Kasumi-1 (cell line): Measurements from ENCODE around the gene RBM39.
"Not testable (repeated sequence)": the region's sequence is repeated elsewhere in the genome, so short reads cannot be mapped to it uniquely, and the experiment has no call there.

Experiments
- DNase-seq, 2 experiments: peaks; one replicate each; lab custom pipeline; 2025; lab: John Stamatoyannopoulos, UW

The RBM39 gene

DNA sequence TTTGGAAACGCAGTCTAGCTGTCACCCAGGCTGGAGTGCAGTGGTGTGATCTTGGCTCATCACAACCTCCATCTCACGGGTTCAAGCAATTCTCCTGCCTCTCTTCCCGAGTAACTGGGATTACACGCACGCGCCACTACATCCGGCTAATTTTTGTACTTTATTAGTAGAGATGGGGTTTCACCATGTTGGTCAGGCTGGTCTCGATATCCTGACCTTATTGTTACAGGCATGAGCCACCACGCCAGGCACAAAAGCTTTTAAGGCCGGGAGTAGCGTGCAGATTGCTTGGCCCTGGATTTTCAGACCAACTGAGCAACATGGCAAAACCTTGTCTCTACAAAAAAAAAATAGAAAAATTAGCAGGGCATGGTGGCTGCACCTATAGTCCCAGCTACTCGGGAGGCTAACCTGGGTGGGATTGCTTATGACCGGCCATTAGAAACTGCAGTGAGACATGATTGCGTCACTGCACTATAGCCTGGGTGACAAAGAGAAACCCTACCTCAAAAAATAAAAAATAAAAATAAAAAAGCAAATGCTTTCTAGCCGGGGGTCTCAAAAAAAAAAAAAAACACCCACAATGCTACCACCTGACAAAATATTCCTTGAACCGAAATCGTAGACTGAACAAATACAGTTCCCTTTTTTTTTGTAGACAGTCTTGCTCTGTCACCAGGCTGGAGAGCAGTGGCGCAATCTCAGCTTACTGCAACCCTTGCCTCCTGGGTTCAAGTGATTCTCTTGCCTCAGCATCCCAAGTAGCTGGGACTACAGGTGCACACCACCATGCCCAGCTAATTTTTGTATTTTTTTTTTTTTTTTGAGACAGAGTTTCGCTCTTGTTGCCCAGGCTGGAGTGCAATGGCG lies 15.0 kb downstream of the RBM39 start:
- no peak for DNase-seq

DNA sequence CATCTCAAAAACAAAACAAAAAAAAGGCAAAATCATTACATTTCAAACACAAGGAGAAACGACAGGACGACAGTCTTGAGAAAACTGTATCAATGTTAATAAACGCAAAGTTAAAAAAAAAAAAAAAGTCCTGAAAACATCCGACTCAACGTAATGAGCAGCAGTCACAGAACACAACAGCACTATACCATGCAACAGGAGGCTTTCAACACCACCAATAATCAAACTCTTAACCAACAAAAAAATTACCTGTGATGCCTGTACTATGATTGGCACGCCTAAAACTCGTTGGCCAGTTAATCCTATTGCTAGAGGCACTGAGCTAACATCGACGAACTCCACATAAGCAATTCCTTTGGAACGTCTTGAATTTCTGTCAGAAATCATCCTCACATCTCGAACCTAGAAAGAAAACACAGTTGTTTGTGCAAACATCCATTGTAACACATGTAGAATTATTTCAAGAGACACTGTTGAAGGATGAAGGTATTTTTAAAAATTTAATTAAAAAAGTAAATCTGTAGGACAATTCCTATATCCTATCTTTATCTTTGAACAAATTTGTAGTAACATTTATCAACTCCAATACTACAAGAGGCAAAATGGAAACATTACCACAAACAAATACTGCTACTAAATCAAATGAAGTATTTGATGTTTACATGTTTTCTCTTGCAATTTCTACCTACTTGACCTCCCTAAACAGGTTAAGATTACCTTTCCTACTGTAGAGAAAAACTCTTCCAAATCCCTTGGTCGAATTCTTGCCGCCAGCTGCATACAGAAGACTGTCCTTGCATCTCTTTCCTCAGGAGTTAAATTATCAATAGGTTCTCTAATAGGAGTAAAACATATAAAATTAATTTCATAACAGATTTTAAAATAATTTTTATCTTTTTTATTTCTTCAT lies 17.5 kb downstream of the RBM39 start:
- DNase-seq, result no peak

DNA sequence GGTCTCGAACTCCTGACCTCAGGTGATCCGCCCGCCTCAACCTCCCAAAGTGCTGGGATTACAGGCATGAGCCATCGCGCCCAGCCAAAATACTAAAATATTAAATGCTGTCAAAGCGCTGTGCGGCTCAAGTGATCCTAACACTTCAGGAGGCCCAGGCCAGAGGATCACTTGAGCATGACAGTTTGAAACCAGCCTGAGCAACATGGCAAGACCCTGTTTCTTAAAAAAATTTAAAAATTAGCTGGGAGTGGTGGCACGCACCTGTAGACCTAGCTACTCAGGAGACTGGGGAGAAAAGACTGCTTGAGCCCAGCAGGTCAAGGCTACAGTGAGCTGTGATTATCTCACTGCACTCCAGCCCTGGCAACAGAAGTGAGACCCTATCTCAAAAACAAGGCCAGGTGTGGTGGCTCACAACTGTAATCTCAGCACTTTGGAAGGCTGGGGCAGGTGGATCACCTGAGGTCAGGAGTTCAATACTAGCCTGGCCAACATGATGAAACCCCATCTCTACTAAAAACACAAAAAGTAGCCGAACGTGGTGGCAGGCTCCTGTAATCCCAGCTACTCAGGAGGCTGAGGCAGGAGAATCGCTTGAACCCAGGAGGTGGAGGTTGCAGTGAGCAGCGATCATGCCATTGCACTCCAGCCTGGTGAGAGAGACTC lies 18.3 kb downstream of the RBM39 start:
- not testable (repeated sequence) for DNase-seq

DNA sequence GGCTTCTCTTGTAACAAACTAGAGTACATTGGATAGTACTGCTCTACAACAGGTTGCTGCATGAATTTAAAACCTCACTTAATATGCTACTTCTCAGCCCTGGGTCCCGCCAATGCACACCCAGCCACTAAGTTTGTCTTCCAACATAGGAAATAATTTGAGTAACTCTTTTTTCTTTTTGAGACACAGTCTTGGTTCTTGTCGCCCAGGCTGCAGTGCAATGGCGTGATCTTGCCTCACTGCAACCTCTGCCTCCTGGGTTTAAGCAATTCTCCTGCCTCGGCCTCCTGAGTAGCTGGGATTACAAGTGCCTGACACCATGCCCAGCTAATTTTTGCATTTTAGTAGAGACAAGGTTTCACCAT lies 18.8 kb downstream of the RBM39 start:
- not testable (repeated sequence) for DNase-seq

DNA sequence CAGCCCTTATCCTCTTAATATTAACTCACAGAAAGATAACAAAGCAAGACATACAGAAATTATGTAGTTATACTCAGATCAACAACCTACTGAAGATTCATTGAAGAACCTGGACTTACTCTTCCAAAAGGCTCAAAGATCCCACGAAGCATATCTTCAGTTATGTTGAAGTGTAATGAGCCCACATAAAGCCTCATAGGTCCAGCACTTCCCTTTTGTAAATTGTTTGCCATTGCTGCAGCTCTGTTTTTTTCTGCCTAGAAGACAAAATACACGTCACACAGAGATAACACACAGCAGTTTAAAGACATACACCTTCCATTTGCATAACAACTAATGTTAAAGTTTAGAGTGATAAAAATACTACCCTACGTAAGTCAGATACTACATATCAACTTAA lies 20.4 kb downstream of the RBM39 start:
- DNase-seq, result no peak

DNA sequence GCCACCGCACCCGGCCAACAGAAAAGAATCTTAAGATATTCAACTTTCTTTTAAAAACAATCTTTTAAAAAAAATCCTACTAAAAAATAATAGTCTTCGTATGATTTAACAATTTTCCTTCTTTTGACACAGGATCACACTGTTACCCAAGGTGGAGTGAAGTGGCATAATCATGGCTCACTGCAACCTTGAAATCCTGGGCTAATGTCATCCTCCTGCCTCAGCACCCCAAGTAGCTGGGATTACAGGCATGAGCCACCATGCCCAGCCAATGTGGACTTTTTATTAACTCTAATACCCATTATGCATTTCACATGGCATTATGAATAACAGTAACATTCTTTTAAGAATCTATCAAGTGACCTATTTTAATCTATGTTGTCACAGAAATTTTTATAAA lies 20.8 kb downstream of the RBM39 start:
- DNase-seq, result no peak

DNA sequence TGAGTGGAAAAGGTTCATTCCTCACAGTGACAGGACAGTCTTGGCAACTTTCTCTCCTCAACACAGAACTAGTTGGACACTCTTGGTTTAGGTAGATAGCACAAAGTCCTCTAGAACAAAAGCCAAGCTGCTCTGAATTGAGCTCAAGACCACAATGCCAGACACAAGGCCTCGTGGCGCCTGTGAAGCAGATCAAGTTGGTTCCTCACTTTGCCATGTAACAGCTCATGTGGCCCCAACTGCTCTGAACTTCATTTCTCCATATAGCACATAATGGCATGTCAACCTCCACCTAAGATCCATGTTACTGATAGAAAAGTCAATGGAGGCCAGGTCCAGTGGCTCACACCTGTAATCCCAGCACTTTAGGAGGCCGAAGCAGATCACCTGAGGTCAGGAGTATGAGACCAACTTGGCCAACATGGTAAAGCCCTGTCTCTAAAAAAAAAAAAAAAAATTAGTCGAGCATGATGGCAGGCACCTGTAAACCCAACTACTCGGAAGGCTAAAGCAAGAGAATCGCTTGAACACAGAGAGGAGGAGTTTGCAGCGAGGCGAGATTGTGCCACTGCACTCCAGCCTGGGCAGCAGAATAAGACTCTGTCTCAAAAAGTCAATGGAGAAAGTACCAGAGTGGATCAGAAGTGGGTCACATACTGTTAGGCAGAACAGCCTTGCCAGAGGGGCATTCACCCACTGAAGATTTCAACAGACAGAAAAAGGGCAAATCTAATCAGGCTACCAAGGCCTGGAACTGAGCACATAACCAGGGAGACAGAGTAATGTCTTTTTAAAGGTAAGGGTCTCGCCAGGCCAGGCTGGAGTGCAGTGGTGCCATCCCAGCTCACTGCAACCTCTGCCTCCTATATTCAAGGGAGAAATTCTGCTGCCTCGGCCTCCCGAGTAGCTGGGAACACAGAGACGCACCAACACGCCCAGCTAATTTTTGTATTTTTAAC lies 21.6 kb downstream of the RBM39 start:
- DNase-seq, result no peak

- no peak for DNase-seq
These were observed 22.3 kb downstream of the RBM39 start for GRCh38 chr20:35719717-35720116.

GRCh38 chr20:35718972-35719635 lies 23.0 kb downstream of the RBM39 start:
- no peak for DNase-seq

GRCh38 chr20:35718321-35718720 lies 23.7 kb downstream of the RBM39 start:
- not testable (repeated sequence) for DNase-seq

- no peak for DNase-seq
These were observed 25.7 kb downstream of the RBM39 start for GRCh38 chr20:35716330-35716729.

DNA sequence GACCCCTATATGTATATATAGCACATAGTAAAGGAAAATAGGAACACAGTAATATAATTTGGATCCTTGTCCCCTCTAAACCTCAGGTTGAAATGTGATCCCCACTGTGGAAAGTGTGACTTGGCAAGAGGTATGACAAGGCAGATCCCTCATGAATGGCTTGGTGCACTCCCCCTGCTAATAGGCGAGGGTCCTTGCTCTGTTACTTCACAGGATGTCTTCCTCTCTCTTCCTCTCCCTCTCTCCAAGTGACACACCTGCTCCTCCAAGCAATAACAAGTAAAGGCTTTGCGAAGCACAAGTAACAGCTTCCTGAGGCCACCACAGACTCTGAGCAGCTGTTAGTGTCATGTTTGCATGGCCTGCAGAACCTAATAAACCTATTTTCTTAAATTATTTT lies 26.4 kb downstream of the RBM39 start:
- DNase-seq, result no peak

GRCh38 chr20:35714127-35714526 lies 27.9 kb downstream of the RBM39 start:
- DNase-seq, result no peak

DNA sequence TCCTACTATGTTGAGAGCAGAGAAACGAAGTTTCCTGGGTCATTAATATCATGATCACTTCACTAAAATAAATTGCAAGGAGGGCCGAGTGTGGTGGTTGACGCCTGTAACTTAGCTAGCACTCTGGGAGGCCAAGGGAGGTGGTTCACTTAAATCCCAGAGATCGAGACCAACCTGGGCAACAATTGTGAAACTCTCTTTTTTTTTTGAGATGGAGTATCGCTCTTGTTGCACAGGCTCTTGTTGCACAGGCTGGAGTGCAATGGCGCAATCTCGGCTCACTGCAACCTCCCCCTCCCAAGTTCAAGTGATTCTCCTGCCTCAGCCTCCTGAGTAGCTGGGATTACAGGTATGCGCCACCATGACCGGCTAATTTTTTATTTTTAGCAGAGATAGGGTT lies 28.9 kb downstream of the RBM39 start:
- DNase-seq, result not testable (repeated sequence)

DNA sequence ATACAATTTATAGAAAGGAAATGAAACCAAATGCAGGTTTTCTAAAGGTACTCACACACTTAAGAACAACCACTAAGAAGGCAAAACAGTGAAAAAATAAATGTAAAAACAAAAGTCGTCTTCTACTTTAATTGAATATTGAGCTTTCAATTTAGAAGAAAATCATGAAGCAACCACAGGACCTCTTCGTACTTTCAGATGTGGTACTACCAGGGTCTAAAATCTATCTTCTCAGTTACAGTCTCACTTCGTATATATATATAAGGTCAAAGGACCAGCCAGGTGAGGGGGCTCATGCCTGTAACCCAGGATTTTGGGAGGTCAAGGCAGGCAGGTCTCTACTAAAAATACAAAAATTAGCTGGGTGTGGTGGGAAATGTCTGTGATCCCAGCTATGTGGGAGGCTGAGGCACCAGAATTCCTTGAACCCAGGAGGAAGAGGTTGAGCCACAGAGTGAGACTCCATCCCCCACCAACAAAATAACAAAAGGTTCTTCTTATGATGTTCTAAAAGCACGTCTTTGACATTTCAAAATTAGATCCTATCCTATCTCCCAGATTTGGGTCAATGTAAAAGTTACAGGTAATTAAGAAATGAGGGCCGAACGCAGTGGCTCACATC lies 30.4 kb downstream of the RBM39 start:
- DNase-seq, result no peak

GRCh38 chr20:35710884-35711587 lies 31.0 kb downstream of the RBM39 start:
- no peak for DNase-seq

DNA sequence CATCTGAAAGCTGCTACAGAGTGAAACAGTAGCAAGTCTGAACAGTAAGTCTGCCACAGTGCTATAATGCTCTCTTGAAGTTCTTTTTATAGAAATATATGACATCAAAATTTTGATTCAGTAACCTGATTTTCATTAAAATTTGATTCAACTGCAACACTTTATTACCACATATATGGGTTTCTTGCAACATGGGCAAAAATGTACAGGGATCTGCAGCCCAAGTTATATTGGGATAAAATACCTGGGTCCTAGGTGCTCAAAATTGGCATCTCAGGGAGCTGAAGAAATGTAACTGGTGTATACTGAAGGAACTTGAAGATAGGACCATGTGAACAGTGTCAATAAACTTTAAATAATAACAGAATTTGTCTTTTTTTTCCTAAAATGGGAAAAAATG lies 32.0 kb downstream of the RBM39 start:
- no peak for DNase-seq

DNA sequence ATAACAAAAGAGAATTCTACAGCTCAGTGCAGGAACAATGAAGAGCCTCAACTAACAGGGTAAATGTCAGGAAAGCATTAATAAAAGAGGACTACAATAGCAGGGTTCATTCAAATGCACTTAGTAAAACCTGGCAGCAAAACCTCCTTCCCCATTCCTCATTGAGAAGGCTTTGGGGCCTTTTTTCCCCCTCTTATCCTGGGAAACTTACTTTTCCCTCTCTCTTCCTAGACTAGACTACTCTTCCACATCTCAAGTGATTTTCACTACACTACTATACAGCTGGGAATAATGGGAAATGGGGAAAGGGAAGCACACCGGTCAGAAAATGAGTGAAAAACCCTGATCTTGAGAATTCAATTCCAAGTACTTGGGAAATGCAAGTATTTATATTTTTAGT lies 32.8 kb downstream of the RBM39 start:
- no peak for DNase-seq

DNA sequence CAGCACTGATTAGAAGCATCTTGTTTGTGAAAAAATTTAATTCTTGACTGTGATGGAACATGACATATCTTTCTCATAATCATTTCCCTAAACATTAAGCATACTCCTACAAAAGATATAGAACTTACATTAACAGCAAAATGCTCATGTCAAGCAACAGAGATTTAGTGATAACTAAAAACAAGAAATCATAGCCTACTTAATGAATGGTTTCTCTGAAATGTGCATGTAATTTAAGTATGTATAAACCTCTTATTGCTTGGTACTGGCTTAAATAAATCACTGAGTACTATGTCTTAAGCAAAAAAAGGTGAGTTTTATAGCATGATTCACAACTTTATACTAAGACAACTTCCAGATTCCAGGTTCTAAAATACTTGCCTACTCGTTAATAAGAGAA lies 33.6 kb downstream of the RBM39 start:
- no peak for DNase-seq
